NCI-H446 (cell line): Measurements from ENCODE around the gene INA.
A peak's percentile ranks its signal among the peaks of the same experiment; 100 is the strongest.

Experiments
- DNase-seq, 2 experiments: peaks; one replicate each; lab custom pipeline; 2025; lab: John Stamatoyannopoulos, UW

INA gene

DNA sequence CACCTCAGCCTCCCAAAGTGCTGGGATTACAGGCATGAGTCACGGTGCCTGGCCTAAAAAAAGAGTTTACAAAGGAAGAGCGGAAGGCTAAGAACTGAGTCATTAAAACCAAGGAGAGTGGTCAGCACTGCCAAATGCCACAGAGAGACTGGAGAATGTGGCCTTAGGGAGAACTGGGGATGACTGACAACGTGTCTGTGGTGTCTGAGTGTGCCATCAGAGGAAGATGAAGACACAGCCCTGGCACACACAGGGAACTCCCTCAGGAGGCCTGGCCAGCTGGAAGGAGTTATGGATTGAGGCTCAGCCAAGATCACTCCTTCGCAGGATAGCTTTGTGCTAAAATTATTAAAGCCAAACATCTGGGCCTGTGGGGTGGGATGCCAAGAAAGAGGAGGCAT lies 3.9 kb upstream of the INA start:
- DNase-seq, result peak; percentile 4 to 77

DNA sequence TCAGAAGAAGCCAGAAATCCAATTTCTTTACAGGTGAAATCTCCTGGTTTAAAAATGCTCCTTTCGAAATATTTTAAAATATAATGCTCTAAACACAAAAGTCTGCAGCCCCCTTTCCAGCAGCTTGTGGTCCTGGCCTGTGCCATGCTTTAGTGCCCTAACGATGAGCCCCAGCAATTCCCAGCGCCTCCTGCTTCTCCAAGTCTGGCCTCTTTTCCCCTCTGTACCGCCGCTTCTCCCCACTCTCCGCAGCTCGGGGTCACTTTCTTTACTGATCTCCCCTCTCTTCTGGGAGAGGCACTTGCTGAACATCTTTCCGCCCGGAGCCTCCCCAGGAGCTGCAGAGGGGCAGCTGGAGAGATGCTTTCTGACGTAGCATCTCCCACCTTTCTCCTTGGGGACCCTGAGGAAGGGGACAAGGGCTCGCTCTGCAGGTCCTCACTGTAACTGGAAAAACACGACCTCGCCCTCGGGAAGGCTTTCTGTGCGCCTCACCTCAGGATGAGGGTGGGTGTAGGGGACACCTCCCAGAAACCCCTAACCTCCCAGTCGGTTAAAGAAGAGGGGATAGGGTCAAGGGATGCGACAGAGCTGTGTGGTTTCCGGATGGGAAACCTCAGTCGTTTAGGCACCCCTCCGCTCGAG lies 565 bp upstream of the INA start:
- DNase-seq, result no peak

DNA sequence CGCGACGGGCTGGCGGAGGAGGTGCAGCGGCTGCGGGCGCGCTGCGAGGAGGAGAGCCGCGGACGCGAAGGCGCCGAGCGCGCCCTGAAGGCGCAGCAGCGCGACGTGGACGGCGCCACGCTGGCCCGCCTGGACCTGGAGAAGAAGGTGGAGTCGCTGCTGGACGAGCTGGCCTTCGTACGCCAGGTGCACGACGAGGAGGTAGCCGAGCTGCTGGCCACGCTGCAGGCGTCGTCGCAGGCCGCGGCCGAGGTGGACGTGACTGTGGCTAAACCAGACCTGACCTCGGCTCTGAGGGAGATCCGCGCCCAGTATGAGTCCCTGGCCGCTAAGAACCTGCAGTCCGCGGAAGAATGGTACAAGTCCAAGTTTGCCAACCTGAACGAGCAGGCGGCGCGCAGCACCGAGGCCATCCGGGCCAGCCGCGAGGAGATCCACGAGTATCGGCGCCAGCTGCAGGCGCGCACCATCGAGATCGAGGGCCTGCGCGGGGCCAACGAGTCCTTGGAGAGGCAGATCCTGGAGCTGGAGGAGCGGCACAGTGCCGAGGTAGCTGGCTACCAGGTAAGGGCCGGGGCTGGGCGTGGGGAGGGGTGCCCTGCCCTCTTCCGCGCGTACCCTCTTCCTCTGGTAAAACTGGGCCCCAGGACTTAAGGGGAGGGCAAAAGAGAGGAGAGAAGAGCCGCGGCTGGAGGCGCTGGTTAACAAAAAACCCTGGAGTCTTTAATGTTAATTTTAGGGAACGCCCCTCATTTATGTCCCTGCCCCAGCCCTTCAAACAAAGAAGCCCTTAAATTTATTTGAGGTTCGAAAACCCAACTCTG lies 987 bp downstream of the INA start:
- no peak for DNase-seq

DNA sequence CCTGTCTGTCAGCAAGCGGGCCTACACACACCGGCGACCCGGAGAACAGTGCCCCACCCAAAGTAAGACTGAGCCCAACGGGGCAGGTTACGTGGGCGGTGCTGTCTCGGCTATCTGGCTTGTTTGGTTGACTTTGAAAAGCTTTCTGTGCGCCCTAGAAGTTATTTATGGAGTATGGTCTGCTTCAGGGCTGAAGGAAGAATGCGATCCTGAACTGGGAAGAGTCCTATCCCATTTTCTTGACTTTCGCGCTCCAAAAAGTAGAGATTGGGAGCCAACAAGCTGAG lies 1.5 kb downstream of the INA start:
- DNase-seq, result no peak

DNA sequence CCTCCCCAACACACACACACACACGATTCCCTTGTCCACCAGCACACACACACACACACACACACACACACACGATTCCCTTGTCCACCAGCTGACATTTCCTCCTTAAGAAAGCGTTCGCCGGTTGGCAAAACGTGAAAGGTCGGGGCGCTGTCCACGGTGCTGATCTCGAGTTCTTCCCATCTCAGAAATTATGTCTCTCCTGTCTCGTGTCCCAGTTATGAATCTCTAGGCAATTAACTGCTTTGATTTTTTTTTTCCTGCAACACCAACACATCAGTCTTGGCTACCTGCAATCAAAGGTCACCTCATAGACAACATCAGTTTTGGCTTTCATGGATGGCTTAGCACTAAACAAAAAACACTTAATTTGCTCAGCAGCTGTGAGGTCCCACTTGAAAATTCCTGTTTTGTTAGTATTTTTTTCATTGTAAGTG lies 1.9 kb downstream of the INA start:
- no peak for DNase-seq

DNA sequence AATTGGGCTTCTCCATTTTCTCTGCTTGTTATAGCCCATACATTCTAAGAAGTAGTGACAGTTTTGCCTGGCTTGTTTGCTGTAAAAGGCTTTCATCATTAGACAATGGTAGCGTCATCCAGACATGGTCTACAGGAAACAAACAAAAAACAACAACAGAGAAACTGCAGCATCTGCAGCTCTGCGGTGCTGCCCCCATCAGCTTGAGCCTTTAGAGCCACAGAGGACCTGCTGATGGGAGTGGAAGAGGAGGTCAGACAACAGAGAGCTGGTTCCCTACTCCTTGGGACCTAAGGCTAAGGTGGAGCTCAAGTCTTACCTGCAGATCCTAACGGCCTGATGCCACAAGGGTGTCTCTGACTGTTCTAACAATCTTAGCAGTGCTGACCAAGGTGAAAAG lies 3.1 kb downstream of the INA start:
- DNase-seq, result no peak

DNA sequence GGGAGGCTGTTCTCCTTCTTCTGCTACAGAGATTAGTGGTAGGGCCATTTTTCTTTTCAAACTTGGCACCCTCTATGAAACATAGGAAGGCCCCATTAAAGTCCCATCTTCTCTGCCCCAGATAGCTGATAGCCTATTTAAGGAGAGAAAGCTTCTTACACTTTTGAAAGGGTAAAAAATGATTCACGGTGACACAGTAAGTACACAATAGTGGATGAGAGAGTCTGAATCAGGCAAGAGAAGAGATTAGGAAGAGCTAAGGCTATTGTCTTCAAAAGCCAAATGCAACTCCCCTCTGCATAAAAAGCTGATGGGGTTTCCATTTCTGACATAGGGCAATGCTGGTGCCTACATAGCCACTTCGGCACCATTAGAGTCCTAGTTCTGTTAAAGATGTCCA lies 3.6 kb downstream of the INA start:
- no peak for DNase-seq

DNA sequence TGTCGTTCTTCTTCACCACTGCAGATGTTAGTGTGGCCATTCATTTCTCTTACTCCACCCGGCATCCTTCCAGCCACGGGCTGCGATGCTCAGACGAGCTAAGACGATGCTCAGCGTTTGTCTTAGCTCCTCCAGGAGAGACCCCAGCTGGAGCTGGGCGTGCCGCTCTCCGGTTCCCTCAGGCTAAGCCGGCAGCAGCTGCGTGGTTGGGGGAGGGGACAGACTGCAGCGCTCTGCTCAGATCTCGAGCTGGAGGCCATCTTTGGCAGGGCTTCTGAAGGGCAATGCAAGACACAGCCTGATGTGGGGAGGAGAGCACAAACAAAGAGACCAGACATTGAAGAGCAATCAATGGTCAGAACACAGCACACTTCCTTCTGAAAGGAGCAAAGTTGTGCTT lies 4.8 kb downstream of the INA start:
- DNase-seq, result peak; percentile 11 to 60

DNA sequence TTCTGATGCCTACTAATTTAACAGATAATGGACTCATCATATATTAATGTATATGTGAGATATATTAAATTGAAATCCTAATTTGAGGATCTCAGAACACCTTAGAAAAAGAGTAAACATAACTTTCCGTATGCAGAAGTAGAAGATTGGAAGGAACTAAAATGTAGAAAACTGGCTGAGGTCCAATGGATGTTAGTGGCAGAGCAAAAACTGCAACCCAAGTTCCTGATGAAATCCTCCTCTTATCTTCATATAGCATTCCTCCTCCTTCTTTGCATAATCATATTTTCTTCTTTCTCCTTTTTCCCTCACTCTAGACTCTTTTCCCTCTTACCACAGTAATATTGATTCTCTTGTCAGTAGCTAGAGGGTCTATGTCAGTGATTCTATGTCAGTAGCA lies 6.0 kb downstream of the INA start:
- no peak for DNase-seq

DNA sequence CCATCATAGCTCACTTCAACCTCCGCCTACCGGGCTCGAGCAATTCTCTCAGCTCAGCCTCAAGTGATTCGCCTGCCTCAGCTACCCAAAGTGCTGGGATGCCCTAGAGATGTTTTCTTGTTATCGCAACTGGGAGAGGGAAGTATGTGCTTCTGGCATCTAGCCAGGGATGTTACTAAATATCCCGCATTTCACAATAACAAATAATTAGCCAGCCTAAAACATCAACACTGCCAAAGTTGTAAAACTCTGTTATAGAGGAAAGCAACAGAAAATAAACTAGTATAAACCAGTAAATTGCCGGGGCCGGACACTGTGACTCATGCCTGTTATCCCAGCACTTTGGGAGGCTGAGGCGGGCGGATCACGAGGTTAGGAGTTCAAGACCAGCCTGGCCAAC lies 7.2 kb downstream of the INA start:
- DNase-seq, result no peak

DNA sequence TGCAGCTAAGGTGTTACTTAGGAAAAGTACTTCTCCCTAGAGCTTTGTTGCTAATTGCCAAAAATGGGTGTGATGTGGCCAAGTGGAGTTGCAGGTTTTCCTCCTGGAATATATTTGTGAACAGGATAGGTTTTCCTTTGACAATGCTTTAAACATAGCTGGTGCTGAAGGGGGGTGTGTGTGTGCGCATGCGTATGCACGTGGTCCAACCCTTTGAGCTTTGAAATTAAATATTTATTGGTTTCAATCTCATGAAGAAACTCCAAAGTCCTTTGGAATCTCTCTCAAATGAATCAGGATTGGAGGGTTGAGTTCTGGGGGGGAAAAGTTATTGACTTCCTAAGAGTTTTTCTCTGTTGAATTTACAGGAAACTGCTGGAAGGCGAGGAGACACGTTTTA lies 11.1 kb downstream of the INA start:
- no peak for DNase-seq

DNA sequence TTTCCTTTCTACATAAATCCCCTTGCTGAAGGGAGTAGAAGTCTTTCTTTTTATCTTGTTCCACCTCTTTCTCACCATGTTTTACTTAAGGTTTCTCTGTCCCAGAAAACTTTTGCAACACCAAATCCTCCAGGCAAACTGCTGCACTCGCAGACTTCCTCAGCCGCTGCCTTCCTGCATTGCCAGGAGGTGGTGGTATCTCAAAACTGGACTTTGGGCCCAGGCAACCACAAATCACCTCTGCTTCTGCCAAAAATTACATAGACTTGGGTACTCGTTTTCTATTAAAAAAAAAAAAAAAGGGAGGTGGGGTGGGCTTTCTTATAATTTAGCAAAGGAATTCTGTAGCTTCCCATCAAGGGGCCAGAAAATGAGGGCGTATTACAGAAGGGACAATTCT lies 14.7 kb downstream of the INA start:
- DNase-seq, result no peak

DNA sequence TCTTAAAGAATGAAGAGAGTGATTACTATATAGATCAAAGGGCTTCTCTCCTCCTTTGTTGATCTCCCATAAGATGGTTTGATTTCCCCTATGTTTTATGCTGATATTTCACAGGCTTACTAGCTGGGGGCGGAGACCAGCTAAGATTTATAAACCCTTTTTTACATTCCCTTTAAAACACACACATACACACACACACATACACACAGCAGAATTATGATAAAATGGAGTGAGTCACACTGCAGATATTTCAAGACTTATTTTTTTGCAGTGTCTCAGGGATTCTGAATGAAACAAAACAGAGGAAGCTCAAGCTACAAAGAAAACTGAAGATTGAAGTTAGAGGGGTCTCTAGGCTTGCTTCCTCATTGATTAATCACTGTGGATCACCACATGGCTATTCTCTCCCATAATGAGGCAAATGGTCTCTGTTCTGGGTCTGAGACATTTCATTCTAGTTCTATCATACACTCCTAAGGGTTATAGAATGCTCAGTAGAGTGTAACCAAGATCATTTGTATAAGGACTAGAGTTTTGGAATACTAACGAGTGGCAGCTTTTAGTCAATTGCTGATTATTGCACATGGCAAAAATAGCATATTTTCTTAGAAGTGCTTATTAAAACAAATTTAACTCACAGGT lies 18.6 kb downstream of the INA start:
- no peak for DNase-seq

DNA sequence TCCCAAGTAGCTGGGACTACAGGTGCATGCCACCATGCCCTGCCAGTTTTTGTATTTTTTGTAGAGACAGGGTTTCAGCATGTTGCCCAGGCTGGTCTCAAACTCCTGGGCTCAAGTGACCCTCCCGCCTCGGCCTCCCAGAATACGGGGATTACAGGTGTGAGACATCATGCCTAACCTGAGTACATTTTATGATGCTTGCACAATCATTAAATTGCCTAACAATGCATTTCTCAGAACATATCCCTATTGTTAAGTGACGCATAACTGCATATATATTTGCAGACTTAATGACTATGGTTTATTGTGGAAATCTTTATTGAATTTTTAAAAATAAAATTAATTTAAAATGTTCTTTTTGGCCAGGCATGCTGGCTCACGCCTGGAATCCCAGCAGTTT lies 30.7 kb downstream of the INA start:
- DNase-seq, result no peak

DNA sequence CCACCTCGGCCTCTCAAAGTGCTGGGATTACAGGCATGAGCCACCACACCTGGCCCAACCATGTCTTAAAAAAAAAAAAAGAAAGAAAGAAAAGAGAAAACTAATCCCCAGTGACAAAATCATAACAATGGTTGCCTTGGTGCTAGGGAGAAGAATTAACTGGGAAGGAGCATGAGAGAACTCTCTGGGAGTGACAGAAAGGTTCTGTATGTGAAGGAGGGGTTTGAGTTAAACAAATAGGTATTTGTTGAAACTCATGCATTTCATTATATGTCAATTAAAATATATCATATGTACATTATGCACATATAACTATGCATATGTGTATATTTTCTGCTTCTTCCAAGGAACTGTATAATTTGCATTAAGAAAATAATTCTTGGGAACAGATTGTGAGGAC lies 33.3 kb downstream of the INA start:
- DNase-seq, result no peak

DNA sequence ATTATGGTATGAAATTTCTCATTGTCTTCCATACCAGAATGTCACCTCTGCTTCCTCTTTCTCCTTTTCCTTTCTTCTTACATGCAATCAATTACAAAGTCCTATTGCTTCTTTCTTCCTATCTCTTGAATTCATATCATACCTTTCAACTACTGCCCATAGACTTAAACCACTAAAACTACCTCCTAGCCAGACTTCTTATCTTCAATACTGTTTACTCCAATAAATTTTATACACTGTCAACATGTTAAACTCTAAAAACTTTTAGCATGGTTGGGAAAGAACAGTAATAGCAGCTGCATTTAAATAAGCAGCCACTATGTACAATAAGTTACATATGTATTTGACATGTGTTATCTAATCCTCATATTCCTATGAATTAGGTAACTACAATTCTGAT lies 39.1 kb downstream of the INA start:
- DNase-seq, result no peak

DNA sequence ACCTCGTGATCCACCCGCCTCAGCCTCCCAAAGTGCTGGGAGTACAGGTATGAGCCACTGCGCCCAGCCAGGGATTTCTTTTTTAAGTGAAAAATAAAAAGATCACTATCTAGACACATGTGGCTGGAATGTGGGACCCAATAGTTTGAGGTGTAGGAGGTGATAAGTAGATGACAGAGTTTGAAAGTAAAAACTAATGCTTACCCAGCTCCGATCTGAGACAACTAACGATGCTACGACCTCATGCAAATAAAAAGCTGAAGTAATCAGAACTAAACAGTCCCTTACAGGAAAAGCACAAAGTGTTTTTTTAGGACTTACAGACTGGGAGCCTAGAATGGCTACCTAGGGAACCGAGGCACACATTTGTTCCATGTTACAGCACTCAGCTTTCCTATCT lies 51.0 kb downstream of the INA start:
- no peak for DNase-seq

DNA sequence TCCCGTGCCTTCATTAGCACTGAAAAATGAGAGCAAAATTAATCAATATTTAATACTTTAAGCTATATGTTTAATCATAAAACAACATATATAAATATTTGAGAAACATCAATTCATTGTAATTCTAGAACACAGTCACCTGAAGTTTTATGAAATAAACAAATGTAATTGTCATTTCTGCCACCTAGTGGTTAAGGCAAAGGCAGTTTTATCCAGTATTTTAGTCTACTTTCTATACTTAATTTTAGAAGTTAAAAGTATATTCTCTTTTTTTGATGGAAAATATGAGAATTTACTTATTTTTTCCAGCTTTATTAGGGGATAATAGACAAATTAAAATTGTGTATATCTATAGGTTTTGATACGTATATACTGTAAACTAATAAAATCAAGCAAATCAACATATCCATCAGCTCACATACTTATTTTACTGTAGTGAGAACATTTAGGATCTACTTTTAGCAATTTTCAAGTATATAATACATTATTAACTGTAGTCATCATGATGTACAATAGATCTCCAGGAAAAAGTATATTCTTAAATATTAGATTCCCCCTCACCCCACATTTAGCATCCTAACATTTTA lies 57.1 kb downstream of the INA start:
- DNase-seq, result no peak

DNA sequence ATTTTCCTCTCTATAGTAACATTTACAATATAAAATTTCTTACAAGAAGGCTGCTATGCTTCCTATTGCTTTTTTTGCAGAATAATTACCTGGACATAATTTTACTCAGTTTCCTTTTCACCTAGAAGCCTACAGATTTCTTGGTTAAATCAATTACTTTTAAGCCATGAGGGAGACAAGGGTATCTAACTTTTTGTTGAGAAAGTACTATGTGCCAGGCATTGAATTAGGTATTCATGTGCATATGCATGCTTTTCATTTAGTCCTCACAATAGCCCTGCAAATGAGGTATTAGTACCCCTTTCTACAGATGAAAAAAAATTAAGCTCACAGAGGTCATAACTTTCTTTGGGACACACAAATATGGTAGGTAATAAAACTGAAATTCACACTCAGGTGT lies 57.6 kb downstream of the INA start:
- DNase-seq, result no peak

DNA sequence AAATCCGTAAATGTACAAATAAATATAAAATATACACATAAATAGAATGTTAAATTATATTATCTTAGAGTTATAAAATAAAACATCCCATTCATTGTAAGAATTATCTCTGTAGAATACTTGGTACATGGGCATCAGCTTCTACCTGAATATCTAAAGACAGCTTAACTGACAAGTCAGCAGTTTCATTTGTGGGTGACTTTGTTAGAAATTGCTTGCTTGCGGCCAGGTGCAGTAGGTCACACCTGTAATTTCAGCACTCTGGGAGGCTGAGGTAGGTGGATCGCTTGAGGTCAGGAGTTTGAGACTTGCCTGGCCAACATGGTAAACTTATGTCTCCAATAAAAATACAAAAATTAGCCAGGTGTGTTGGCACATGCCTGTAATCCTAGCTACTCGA lies 59.4 kb downstream of the INA start:
- DNase-seq, result no peak
